Placental epithelial cell (primary cell): ENCODE results near the gene DIO3. TPM values are rescaled to one million over a fixed set of nuclear protein-coding genes. Genes with fewer than 3 reads are reported as not detected.

Experiments
- total RNA-seq: library from RNA; depleted of rRNA; stranded (reverse); fragments of >200 nt; gene quantifications from 2 replicates; pipeline ENCODE4 v1.2.3, GENCODE V29; 2012

The DIO3 gene
- total RNA-seq: 2.4 and 2.6 TPM in 2 replicates

DNA sequence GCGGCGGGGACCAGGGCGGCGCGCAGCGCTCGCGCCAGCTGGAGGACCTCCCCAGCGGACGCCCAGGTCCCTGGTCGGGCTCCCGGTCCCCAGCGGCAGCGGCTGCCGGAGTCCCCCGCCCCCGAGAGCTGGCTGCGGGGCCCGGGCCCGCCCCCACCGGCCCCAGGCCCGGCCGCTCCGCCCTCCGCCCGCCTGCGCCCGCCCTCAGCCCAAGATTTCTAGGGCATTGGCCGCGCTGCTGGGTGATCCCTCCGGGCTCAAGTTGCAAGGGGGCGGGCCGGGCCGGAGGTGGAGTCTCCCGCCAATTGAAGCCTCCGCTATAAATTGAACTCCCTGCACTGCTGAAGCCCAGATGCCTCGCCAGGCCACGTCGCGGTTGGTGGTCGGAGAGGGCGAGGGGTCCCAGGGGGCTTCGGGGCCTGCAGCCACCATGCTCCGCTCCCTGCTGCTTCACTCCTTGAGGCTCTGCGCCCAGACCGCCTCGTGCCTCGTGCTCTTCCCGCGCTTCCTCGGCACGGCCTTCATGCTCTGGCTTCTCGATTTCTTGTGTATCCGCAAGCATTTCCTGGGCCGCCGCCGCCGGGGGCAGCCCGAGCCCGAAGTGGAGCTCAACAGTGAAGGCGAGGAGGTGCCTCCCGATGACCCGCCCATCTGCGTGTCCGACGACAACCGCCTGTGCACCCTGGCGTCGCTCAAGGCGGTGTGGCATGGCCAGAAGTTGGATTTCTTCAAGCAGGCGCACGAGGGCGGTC is at the start of gene DIO3:
DIO3 (plus strand) TSS at position 351 of the 752 bp plus-strand sequence.

Other genes starting within 250 kb of the DIO3 start
- gene PPP2R5C, start 200.2 kb downstream of the DIO3 start, total RNA-seq: 98.9 and 129 TPM in 2 replicates